IPS DF 6.9 (cell line): Measurements from ENCODE around the gene PRKAR1A.

Source experiments
- DNase-seq: peaks from one replicate; pipeline ENCODE4 v3.0.0-alpha.2; 2013; ENCODE audit warnings: low read depth, low spot score
- H3K27ac ChIP-seq: one replicate; pipeline ENCODE4 v1.5.1; 2013; ENCODE audit warnings: low read length, control low read depth
- H3K27me3 ChIP-seq: 2 replicates; pipeline ENCODE4 v1.6.1; 2013; ENCODE audit warnings: mild to moderate bottlenecking, low read length; ENCODE audit not compliant: control insufficient read depth, insufficient read depth
- H3K36me3 ChIP-seq: 2 replicates; pipeline ENCODE4 v1.6.1; 2013; ENCODE audit warnings: low read length; ENCODE audit not compliant: control insufficient read depth, insufficient read depth
- H3K4me1 ChIP-seq: 2 replicates; pipeline ENCODE4 v1.6.1; 2013; ENCODE audit warnings: low read length; ENCODE audit not compliant: control insufficient read depth, insufficient read depth
- H3K4me3 ChIP-seq: 2 replicates; pipeline ENCODE4 v1.5.1; 2013; ENCODE audit warnings: mild to moderate bottlenecking, low read length
- H3K9me3 ChIP-seq: 2 replicates; pipeline ENCODE4 v1.6.1; 2013; ENCODE audit warnings: low read length, inconsistent platforms; ENCODE audit not compliant: control insufficient read depth, insufficient read depth
- WGBS: extraction: QIAGEN DNeasy Blood & Tissue Kit; methylation state at CpG from one replicate; pipeline ENCODE4 v1.1.7; 2013; ENCODE audit warnings: mixed read lengths, missing lambda C conversion rate; ENCODE audit not compliant: insufficient read length, insufficient coverage; 5-methylcytosine and 5-hydroxymethylcytosine counted together

The PRKAR1A gene

GRCh38 chr17:68526548-68526947 lies 14.3 kb downstream of the PRKAR1A start:
- Histone ChIP-seq H3K27ac (no peak overlapping the region), H3K27me3 (no peaks in the 10 kb centered on the region)
- no CpG with 5 or more reads among the region's 3 CpGs for WGBS

GRCh38 chr17:68527314-68527713 lies 15.1 kb downstream of the PRKAR1A start:
- H3K9me3 ChIP-seq, result no peaks in the 10 kb centered on the region
- H3K27ac ChIP-seq, result no peak overlapping the region
- peaks cover 16% of the 10 kb centered on the region for H3K36me3 ChIP-seq
- H3K4me1 ChIP-seq, result no peaks in the 10 kb centered on the region
- H3K4me3 ChIP-seq, result no peak overlapping the region
- WGBS, result no CpG with 5 or more reads among the region's 4 CpGs
- DNase-seq, result no peak
- no peaks in the 10 kb centered on the region for H3K27me3 ChIP-seq

More at GRCh38 chr17:68526548-68526947, 14.3 kb downstream of the PRKAR1A start:
- no peak for DNase-seq
- Histone ChIP-seq H3K4me3 (no peak overlapping the region), H3K36me3 (peaks cover 16% of the 10 kb centered on the region), H3K4me1 (no peaks in the 10 kb centered on the region), H3K9me3 (no peaks in the 10 kb centered on the region)

- Histone ChIP-seq H3K27me3 (no peaks in the 10 kb centered on the region), H3K4me1 (no peaks in the 10 kb centered on the region), H3K27ac (no peak overlapping the region), H3K9me3 (no peaks in the 10 kb centered on the region), H3K4me3 (no peak overlapping the region), H3K36me3 (peaks cover 14% of the 10 kb centered on the region)
- no CpG with 5 or more reads among the region's 4 CpGs for WGBS
- DNase-seq, result no peak
These were observed 19.0 kb downstream of the PRKAR1A start for GRCh38 chr17:68531252-68531651.

- H3K36me3 ChIP-seq, result peaks cover 11% of the 10 kb centered on the region
- 100% methylated on average over 1 of the region's 3 CpGs for WGBS
These were observed 20.6 kb downstream of the PRKAR1A start for GRCh38 chr17:68532826-68533225.

GRCh38 chr17:68533887-68534694 lies 21.9 kb downstream of the PRKAR1A start:
- Histone ChIP-seq H3K4me1 (no peaks in the 10 kb centered on the region), H3K4me3 (no peak overlapping the region), H3K36me3 (peaks cover 10% of the 10 kb centered on the region), H3K27me3 (no peaks in the 10 kb centered on the region), H3K27ac (no peak overlapping the region), H3K9me3 (no peaks in the 10 kb centered on the region)
- DNase-seq, result no peak
- no CpG with 5 or more reads among the region's 6 CpGs for WGBS

More at GRCh38 chr17:68532826-68533225, 20.6 kb downstream of the PRKAR1A start:
- Histone ChIP-seq H3K4me3 (no peak overlapping the region), H3K4me1 (no peaks in the 10 kb centered on the region), H3K9me3 (no peaks in the 10 kb centered on the region), H3K27ac (no peak overlapping the region), H3K27me3 (no peaks in the 10 kb centered on the region)
- DNase-seq, result no peak

- no peak overlapping the region for H3K4me3 ChIP-seq
- no peak for DNase-seq
- H3K27me3 ChIP-seq, result no peaks in the 10 kb centered on the region
- no peak overlapping the region for H3K27ac ChIP-seq
- H3K9me3 ChIP-seq, result no peaks in the 10 kb centered on the region
- no peaks in the 10 kb centered on the region for H3K4me1 ChIP-seq
- peaks cover 10% of the 10 kb centered on the region for H3K36me3 ChIP-seq
- WGBS, result no CpG with 5 or more reads among the region's 6 CpGs
These were observed 22.5 kb downstream of the PRKAR1A start for GRCh38 chr17:68534695-68535088.

GRCh38 chr17:68535922-68536321 lies 23.7 kb downstream of the PRKAR1A start:
- no peak for DNase-seq
- Histone ChIP-seq H3K36me3 (peaks cover 10% of the 10 kb centered on the region; the same call in 1 of the 2 replicates), H3K4me3 (no peak overlapping the region), H3K4me1 (no peaks in the 10 kb centered on the region), H3K27ac (no peak overlapping the region), H3K27me3 (no peaks in the 10 kb centered on the region), H3K9me3 (no peaks in the 10 kb centered on the region)
- no CpG with 5 or more reads among the region's 3 CpGs for WGBS

- no CpG with 5 or more reads among the region's 20 CpGs for WGBS
- H3K27ac ChIP-seq, result no peak overlapping the region
- H3K4me1 ChIP-seq, result no peaks in the 10 kb centered on the region
- peaks cover 8% of the 10 kb centered on the region; the same call in 1 of the 2 replicates for H3K36me3 ChIP-seq
- no peaks in the 10 kb centered on the region for H3K27me3 ChIP-seq
- H3K9me3 ChIP-seq, result no peaks in the 10 kb centered on the region
- no peak overlapping the region for H3K4me3 ChIP-seq
- no peak for DNase-seq
These were observed 27.6 kb downstream of the PRKAR1A start for GRCh38 chr17:68539548-68540467.

GRCh38 chr17:68540981-68541380 lies 28.8 kb downstream of the PRKAR1A start:
- no peak overlapping the region for H3K4me3 ChIP-seq
- no peaks in the 10 kb centered on the region for H3K9me3 ChIP-seq
- H3K27ac ChIP-seq, result no peak overlapping the region
- no peaks in the 10 kb centered on the region for H3K27me3 ChIP-seq
- H3K4me1 ChIP-seq, result no peaks in the 10 kb centered on the region
- WGBS, result no CpG with 5 or more reads among the region's 8 CpGs
- no peak for DNase-seq
- peaks cover 8% of the 10 kb centered on the region; the same call in 1 of the 2 replicates for H3K36me3 ChIP-seq

- no peaks in the 10 kb centered on the region for H3K27me3 ChIP-seq
- no peak overlapping the region for H3K27ac ChIP-seq
- H3K4me1 ChIP-seq, result no peaks in the 10 kb centered on the region
- H3K9me3 ChIP-seq, result no peaks in the 10 kb centered on the region
- no CpG with 5 or more reads among the region's 6 CpGs for WGBS
- H3K36me3 ChIP-seq, result peaks cover 8% of the 10 kb centered on the region; the same call in 1 of the 2 replicates
- H3K4me3 ChIP-seq, result no peak overlapping the region
- no peak for DNase-seq
These were observed 29.6 kb downstream of the PRKAR1A start for GRCh38 chr17:68541816-68542215.
